Right ventricle myocardium superior (tissue), 1 donor: Measurements from ENCODE around the gene GRIK2. TPM values are rescaled to one million over a fixed set of nuclear protein-coding genes. Genes with fewer than 3 reads are reported as not detected.

ENCODE experiments used
- ATAC-seq: fragments of 200-7000 bp; cut with Tn5 transposase; one replicate; pipeline ENCODE4 v1.9.1; 2020; ENCODE audit warnings: mild to moderate bottlenecking; ENCODE audit not compliant: poor library complexity
- DNase-seq: peaks from one replicate; pipeline ENCODE4 v3.0.0-alpha.2; 2020
- intact Hi-C: fragments of 100-400 bp; cut with DNase I; formaldehyde crosslinking; loops from one replicate; pipeline ENCODE4 v1.11.2; 2022
- total RNA-seq: library from RNA; stranded (reverse); fragmentation: NEBNext Ultra II Directional; extraction: Animal tissue kit (Norgen Biotek cat#: 25700); gene quantifications from one replicate; pipeline ENCODE4 v1.2.1, GENCODE V29; 2021
- donor health status: DM: no; HTN: yes; CAD: no; lungs with severe emphysema.

The GRIK2 gene
- total RNA-seq, 1 donor from 2014 or later, result 5.5 TPM

- ATAC-seq (no peak), DNase-seq (no peak)
- intact Hi-C loops, result no loop called here
These were observed 119.7 kb downstream of the GRIK2 start for GRCh38 chr6:101513181-101513580.

GRCh38 chr6:101516578-101516977, 123.1 kb downstream of the GRIK2 start:
- DNase-seq, result no peak
- no peak for ATAC-seq
- intact Hi-C loops, result no loop called here

- intact Hi-C loops, result no loop called here
- no peak for DNase-seq
- ATAC-seq, result no peak
These were observed 124.1 kb downstream of the GRIK2 start for GRCh38 chr6:101517632-101518031.

- ATAC-seq (no peak), DNase-seq (no peak)
- intact Hi-C loops, result no loop called here
These were observed 128.7 kb downstream of the GRIK2 start for GRCh38 chr6:101522254-101522653.

GRCh38 chr6:101527467-101527866, 134.0 kb downstream of the GRIK2 start:
- no peak for DNase-seq
- intact Hi-C loops, result no loop called here
- no peak for ATAC-seq

- intact Hi-C loops, result no loop called here
These were observed 135.3 kb downstream of the GRIK2 start for GRCh38 chr6:101528801-101529200.

GRCh38 chr6:101531538-101531937, 138.0 kb downstream of the GRIK2 start:
- ATAC-seq, result no peak
- intact Hi-C loops, result no loop called here
- no peak for DNase-seq

More at GRCh38 chr6:101528801-101529200, 135.3 kb downstream of the GRIK2 start:
- DNase-seq (no peak), ATAC-seq (no peak)

- ATAC-seq, result no peak
- no peak for DNase-seq
- intact Hi-C loops, result no loop called here
These were observed 140.9 kb downstream of the GRIK2 start for GRCh38 chr6:101534386-101534785.

GRCh38 chr6:101534821-101535220, 141.3 kb downstream of the GRIK2 start:
- no peak for DNase-seq
- intact Hi-C loops, result no loop called here
- ATAC-seq, result no peak

- no peak for ATAC-seq
- DNase-seq, result no peak
- intact Hi-C loops, result no loop called here
These were observed 144.3 kb downstream of the GRIK2 start for GRCh38 chr6:101537753-101538316.

- no peak for ATAC-seq
- no peak for DNase-seq
These were observed 146.2 kb downstream of the GRIK2 start for GRCh38 chr6:101539510-101540245.

GRCh38 chr6:101541894-101542293, 148.4 kb downstream of the GRIK2 start:
- intact Hi-C loops, result no loop called here
- DNase-seq (no peak), ATAC-seq (no peak)

More at GRCh38 chr6:101539510-101540245, 146.2 kb downstream of the GRIK2 start:
- intact Hi-C loops, result no loop called here

GRCh38 chr6:101543796-101544195, 150.3 kb downstream of the GRIK2 start:
- no peak for ATAC-seq
- intact Hi-C loops, result no loop called here
- no peak for DNase-seq

- ATAC-seq, result no peak
- intact Hi-C loops, result no loop called here
- DNase-seq, result no peak
These were observed 150.8 kb downstream of the GRIK2 start for GRCh38 chr6:101544286-101544685.

GRCh38 chr6:101545191-101545590, 151.7 kb downstream of the GRIK2 start:
- no peak for ATAC-seq
- DNase-seq, result no peak
- intact Hi-C loops, result no loop called here

- intact Hi-C loops, result no loop called here
- ATAC-seq (no peak), DNase-seq (no peak)
These were observed 156.9 kb downstream of the GRIK2 start for GRCh38 chr6:101550451-101550850.

GRCh38 chr6:101554231-101554630, 160.7 kb downstream of the GRIK2 start:
- intact Hi-C loops, result no loop called here
- no peak for ATAC-seq

GRCh38 chr6:101558712-101559111, 165.2 kb downstream of the GRIK2 start:
- no peak for DNase-seq
- no peak for ATAC-seq
- intact Hi-C loops, result no loop called here

More at GRCh38 chr6:101554231-101554630, 160.7 kb downstream of the GRIK2 start:
- DNase-seq, result no peak

GRCh38 chr6:101572627-101573026, 179.1 kb downstream of the GRIK2 start:
- intact Hi-C loops, result no loop called here
- no peak for DNase-seq
- no peak for ATAC-seq

GRCh38 chr6:101577091-101577490, 183.6 kb downstream of the GRIK2 start:
- intact Hi-C loops, result no loop called here
- ATAC-seq (no peak), DNase-seq (no peak)
